PFSK-1 (cell line): ENCODE measurements around the gene GABPB1.

Source experiments
- FOXP2 ChIP-seq: optimal IDR thresholded peaks from 2 replicates; pipeline ENCODE3; 2011; ENCODE audit warnings: borderline replicate concordance, control low read depth, inconsistent platforms; ENCODE audit not compliant: insufficient read depth; ENCODE audit errors: extremely low read length, extremely low read depth
- POLR2AphosphoS5 ChIP-seq: IDR thresholded peaks from 2 replicates; pipeline ENCODE4 v1.6.1; 2012; ENCODE audit warnings: low read depth, mild to moderate bottlenecking, control low read depth, low read length, moderate library complexity
- SIN3A ChIP-seq: IDR thresholded peaks from 2 replicates; pipeline ENCODE4 v1.6.1; 2012; ENCODE audit warnings: mild to moderate bottlenecking, low read length, moderate library complexity, borderline replicate concordance; ENCODE audit not compliant: insufficient read depth
- TAF1 ChIP-seq: IDR thresholded peaks from 2 replicates; pipeline ENCODE4 v1.6.1; 2012; ENCODE audit warnings: low read length, control low read depth, borderline replicate concordance; ENCODE audit not compliant: insufficient read depth
- TF ChIP-seq, protein P1 (sequence below), 2 experiments: IDR thresholded peaks; 2 replicates each; pipeline versions ENCODE4 v1.6.1 to v1.8.0; 2011 to 2012; ENCODE audit warnings: low read depth in 2 of 2, low read length in 2 of 2, control low read depth in 1 of 2, inconsistent platforms in 1 of 2, mild to moderate bottlenecking in 1 of 2, moderate library complexity in 1 of 2; ENCODE audit not compliant: insufficient read depth in 1 of 2

Gene GABPB1

DNA sequence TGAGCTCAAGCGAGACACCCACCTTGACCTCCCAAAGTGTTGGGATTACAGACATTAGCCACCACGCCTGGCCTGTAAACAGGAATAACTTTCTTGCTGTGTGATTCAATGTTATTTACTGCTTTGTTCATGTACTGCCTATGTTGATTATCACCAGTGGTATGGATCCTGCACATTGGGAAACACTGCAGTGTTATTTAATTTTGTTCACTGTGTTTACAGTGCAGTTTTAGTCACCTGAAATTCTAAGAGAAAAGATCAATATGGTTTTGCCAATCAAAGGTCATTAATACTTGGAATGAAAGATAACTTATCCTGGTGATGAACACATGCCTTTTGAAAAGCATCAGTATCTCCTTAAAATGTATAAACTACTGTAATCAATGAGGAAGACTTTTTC, 8.6 kb upstream of the GABPB1 start:
- TF ChIP-seq FOXP2, result no peak
- no peak for TF ChIP-seq POLR2AphosphoS5
- no peak for TF ChIP-seq TAF1
- TF ChIP-seq SIN3A, result no peak
- TF ChIP-seq, protein P1, sequence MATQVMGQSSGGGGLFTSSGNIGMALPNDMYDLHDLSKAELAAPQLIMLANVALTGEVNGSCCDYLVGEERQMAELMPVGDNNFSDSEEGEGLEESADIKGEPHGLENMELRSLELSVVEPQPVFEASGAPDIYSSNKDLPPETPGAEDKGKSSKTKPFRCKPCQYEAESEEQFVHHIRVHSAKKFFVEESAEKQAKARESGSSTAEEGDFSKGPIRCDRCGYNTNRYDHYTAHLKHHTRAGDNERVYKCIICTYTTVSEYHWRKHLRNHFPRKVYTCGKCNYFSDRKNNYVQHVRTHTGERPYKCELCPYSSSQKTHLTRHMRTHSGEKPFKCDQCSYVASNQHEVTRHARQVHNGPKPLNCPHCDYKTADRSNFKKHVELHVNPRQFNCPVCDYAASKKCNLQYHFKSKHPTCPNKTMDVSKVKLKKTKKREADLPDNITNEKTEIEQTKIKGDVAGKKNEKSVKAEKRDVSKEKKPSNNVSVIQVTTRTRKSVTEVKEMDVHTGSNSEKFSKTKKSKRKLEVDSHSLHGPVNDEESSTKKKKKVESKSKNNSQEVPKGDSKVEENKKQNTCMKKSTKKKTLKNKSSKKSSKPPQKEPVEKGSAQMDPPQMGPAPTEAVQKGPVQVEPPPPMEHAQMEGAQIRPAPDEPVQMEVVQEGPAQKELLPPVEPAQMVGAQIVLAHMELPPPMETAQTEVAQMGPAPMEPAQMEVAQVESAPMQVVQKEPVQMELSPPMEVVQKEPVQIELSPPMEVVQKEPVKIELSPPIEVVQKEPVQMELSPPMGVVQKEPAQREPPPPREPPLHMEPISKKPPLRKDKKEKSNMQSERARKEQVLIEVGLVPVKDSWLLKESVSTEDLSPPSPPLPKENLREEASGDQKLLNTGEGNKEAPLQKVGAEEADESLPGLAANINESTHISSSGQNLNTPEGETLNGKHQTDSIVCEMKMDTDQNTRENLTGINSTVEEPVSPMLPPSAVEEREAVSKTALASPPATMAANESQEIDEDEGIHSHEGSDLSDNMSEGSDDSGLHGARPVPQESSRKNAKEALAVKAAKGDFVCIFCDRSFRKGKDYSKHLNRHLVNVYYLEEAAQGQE (IDR thresholded peaks at IDR 0.05; ENCODE audit: insufficient read depth in 1 of 2, low read depth in 2 of 2, low read length in 2 of 2), result no peak

DNA sequence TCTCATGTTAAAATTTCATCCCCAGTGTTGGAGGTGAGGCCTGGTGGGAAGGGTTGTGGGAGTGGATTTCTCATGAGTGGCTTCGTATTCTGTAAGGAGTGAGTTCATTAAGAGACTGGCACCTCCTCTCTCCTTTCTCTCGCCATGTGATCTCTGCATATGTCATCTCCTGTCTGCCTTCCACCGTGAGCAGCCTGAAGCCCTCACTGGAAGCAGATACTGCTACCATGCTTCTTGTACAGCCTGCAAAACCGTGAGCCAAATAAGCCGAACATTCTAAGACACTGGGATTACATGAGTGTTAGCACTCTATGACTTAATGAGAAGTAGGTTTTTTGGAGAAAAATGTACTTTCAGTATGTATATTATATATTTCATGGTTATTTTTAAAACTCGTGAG, 6.8 kb upstream of the GABPB1 start:
- TF ChIP-seq TAF1 (no peak), FOXP2 (no peak), SIN3A (no peak), POLR2AphosphoS5 (no peak)
- TF ChIP-seq, protein P1 (IDR thresholded peaks at IDR 0.05; ENCODE audit: insufficient read depth in 1 of 2, low read depth in 2 of 2, low read length in 2 of 2), result no peak

DNA sequence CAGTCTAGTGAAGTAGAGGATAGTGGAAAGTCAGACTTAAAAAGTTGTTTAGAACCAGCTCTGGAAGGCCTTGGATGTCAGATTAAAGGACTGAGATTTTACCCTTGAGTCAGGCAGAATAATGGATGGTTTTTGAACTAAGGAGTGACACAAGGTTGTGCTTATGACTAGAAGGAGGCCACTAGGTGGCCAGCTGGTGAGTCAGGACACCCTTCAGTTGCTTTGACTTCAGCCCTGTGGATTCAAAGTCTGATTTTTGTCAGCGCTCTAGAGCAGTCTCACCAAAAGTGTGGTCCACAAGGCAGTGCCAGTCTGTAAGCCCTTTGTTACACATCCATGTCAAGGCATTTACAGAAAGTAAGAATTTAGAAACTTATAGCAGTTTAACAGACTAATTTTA, 3.8 kb upstream of the GABPB1 start:
- no peak for TF ChIP-seq TAF1
- no peak for TF ChIP-seq POLR2AphosphoS5
- no peak for TF ChIP-seq SIN3A
- TF ChIP-seq FOXP2, result no peak
- TF ChIP-seq, protein P1 (IDR thresholded peaks at IDR 0.05; ENCODE audit: insufficient read depth in 1 of 2, low read depth in 2 of 2, low read length in 2 of 2), result no peak

DNA sequence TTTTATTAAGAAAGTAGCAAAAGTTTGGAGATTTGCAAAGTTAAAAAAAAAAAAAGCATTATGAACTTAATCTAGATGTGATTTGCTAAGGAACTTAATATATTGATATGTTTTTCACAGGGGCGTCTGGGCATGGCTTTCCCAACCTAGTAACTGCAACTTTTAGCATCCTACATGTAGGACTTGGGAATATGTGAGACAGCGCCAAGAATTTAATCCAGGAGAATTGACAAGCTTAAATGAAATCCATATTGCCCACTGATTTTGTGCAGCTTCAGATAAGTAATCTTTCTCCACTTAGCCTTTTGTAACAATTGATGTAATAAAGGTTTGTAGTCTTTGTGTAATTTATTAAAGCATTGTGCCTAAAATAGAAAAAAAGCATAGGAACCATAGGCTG, 982 bp upstream of the GABPB1 start:
- TF ChIP-seq POLR2AphosphoS5, result no peak

DNA sequence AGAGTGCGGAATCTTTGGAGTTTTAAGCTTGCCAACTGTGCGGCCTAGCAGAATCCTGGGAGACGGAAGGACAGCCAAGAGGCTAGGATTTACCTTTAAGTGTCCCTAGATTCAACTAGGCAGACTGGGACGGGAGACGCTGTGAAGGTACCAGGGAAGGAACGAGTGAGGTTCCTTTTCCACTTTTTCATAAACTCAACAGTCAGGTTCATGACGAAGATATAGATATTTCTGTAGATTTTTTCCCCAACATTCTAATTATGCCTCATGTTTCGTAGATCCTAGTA, 564 bp upstream of the GABPB1 start:
- no peak for TF ChIP-seq FOXP2
- TF ChIP-seq, protein P1 (IDR thresholded peaks at IDR 0.05; ENCODE audit: insufficient read depth in 1 of 2, low read depth in 2 of 2, low read length in 2 of 2), result no peak
